ENCODE measurements around the gene PPP1R14B. TPM values are rescaled to one million over a fixed set of nuclear protein-coding genes. Genes with fewer than 3 reads are reported as not detected.

Gene PPP1R14B
- total and polyA plus RNA-seq, 4 donors = 24.2 to 57.6 (median 38.3) TPM

DNA sequence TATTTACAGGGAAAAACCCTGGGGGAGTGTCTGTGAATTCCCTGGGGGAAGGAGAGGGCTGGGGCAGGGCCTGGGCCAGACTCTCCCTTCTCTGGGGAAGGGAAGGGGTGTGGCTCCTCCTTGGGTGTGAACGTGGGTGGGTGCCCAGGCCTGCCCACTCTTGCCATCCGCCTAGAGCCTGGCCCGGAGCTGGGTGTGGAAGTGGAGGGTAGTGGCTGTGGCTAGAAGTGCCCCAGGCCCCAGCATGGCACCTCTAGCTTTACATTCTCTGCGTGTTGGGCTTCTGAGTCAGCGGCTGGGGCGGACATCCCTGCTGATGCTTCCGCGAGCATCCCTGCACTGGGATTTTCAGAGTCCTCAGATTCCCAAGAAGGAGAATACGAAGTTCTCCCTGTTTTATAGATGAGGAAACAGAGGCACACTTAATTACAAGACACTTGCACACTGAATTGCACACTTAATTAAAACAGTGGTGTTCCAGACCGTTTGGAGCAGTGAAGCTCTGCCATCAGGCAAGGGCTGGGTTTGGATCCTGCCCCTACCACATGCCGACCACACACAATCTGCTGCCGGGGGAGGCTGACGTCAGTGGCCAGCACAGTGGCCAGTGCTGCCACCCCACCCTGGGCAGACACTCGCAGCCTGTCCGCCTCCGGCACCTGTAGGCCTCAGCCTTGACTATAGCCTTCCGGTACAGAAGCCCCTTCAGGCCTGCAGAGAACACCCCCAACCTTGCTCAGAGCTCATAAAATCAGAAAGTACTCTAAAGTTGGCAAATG lies 30.1 kb upstream of the PPP1R14B start:
- TF ChIP-seq, protein P1, sequence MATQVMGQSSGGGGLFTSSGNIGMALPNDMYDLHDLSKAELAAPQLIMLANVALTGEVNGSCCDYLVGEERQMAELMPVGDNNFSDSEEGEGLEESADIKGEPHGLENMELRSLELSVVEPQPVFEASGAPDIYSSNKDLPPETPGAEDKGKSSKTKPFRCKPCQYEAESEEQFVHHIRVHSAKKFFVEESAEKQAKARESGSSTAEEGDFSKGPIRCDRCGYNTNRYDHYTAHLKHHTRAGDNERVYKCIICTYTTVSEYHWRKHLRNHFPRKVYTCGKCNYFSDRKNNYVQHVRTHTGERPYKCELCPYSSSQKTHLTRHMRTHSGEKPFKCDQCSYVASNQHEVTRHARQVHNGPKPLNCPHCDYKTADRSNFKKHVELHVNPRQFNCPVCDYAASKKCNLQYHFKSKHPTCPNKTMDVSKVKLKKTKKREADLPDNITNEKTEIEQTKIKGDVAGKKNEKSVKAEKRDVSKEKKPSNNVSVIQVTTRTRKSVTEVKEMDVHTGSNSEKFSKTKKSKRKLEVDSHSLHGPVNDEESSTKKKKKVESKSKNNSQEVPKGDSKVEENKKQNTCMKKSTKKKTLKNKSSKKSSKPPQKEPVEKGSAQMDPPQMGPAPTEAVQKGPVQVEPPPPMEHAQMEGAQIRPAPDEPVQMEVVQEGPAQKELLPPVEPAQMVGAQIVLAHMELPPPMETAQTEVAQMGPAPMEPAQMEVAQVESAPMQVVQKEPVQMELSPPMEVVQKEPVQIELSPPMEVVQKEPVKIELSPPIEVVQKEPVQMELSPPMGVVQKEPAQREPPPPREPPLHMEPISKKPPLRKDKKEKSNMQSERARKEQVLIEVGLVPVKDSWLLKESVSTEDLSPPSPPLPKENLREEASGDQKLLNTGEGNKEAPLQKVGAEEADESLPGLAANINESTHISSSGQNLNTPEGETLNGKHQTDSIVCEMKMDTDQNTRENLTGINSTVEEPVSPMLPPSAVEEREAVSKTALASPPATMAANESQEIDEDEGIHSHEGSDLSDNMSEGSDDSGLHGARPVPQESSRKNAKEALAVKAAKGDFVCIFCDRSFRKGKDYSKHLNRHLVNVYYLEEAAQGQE (IDR thresholded peaks at IDR 0.05) = no peak
- TF ChIP-seq JUND (IDR thresholded peaks at IDR 0.05) (no peak), RAD21 (IDR thresholded peaks at IDR 0.05) (no peak), GABPA (IDR thresholded peaks at IDR 0.05 in 1 of 2, conservative IDR thresholded peaks at IDR 0.05 in 1 of 2) (no peak), SP1 (IDR thresholded peaks at IDR 0.05) (no peak), YY1 (IDR thresholded peaks at IDR 0.05) (no peak), EGR1 (IDR thresholded peaks at IDR 0.05; ENCODE audit: low read depth in 2 of 2) (no peak), NR2F2 (IDR thresholded peaks at IDR 0.05) (no peak), TAF1 (conservative IDR thresholded peaks at IDR 0.05) (no peak), HNF4G (IDR thresholded peaks at IDR 0.05) (no peak), RXRA (IDR thresholded peaks at IDR 0.05) (no peak), FOXA1 (IDR thresholded peaks at IDR 0.05) (no peak)
- TF ChIP-seq, protein P2, sequence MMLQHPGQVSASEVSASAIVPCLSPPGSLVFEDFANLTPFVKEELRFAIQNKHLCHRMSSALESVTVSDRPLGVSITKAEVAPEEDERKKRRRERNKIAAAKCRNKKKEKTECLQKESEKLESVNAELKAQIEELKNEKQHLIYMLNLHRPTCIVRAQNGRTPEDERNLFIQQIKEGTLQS (IDR thresholded peaks at IDR 0.05) = no peak
- TF ChIP-seq, protein P3, sequence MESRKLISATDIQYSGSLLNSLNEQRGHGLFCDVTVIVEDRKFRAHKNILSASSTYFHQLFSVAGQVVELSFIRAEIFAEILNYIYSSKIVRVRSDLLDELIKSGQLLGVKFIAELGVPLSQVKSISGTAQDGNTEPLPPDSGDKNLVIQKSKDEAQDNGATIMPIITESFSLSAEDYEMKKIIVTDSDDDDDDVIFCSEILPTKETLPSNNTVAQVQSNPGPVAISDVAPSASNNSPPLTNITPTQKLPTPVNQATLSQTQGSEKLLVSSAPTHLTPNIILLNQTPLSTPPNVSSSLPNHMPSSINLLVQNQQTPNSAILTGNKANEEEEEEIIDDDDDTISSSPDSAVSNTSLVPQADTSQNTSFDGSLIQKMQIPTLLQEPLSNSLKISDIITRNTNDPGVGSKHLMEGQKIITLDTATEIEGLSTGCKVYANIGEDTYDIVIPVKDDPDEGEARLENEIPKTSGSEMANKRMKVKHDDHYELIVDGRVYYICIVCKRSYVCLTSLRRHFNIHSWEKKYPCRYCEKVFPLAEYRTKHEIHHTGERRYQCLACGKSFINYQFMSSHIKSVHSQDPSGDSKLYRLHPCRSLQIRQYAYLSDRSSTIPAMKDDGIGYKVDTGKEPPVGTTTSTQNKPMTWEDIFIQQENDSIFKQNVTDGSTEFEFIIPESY (IDR thresholded peaks at IDR 0.05) = no peak
- TF ChIP-seq, protein P4, sequence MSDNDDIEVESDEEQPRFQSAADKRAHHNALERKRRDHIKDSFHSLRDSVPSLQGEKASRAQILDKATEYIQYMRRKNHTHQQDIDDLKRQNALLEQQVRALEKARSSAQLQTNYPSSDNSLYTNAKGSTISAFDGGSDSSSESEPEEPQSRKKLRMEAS (IDR thresholded peaks at IDR 0.05) = no peak
- TF ChIP-seq, protein P5, sequence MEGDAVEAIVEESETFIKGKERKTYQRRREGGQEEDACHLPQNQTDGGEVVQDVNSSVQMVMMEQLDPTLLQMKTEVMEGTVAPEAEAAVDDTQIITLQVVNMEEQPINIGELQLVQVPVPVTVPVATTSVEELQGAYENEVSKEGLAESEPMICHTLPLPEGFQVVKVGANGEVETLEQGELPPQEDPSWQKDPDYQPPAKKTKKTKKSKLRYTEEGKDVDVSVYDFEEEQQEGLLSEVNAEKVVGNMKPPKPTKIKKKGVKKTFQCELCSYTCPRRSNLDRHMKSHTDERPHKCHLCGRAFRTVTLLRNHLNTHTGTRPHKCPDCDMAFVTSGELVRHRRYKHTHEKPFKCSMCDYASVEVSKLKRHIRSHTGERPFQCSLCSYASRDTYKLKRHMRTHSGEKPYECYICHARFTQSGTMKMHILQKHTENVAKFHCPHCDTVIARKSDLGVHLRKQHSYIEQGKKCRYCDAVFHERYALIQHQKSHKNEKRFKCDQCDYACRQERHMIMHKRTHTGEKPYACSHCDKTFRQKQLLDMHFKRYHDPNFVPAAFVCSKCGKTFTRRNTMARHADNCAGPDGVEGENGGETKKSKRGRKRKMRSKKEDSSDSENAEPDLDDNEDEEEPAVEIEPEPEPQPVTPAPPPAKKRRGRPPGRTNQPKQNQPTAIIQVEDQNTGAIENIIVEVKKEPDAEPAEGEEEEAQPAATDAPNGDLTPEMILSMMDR (IDR thresholded peaks at IDR 0.05; ENCODE audit: low read depth, low read length, missing input control) = no peak
- Histone ChIP-seq H3K9ac (ENCODE audit: low read depth in 1 of 2, low read length in 2 of 2) (no peak overlapping the region), H3K27ac (ENCODE audit: low read depth in 1 of 2, low read length in 2 of 2) (no peak overlapping the region), H3K36me3 (ENCODE audit: control insufficient read depth in 4 of 4, insufficient read depth in 3 of 4, low read depth in 1 of 4, low read length in 3 of 4) (peaks cover 0 to 21% (median 7%) of the 10 kb centered on the region in 4 donors), H3K27me3 (ENCODE audit: control insufficient read depth in 4 of 4, insufficient read depth in 4 of 4, low read length in 3 of 4) (no peaks in the 10 kb centered on the region), H3K9me3 (ENCODE audit: control insufficient read depth in 4 of 4, low read length in 3 of 4) (no peaks in the 10 kb centered on the region), H3K4me1 (ENCODE audit: control insufficient read depth in 4 of 4, insufficient read depth in 4 of 4, low read length in 3 of 4) (peaks cover 6 to 18% (median 11%) of the 10 kb centered on the region in 4 donors), H3K4me3 (ENCODE audit: low read depth in 1 of 3, low read length in 3 of 3) (no peak overlapping the region)
- WGBS = 89% methylated on average over 17 of the region's 17 CpGs
- DNase-seq (ENCODE audit: low spot score) = no peak
